Esophagus muscularis mucosa (tissue), 4 donors: ENCODE data around the gene GPC6. TPM values are rescaled to one million over a fixed set of nuclear protein-coding genes. Genes with fewer than 3 reads are reported as not detected.
"Not testable (repeated sequence)": the region's sequence is repeated elsewhere in the genome, so short reads cannot be mapped to it uniquely, and the experiment has no call there.

Experiments used
- DNase-seq: peaks from one replicate; pipeline ENCODE4 v3.0.0-alpha.2; 2017; ENCODE audit errors: extremely low spot score
- H3K27ac ChIP-seq, 4 donors: fragments of 200-600 bp; sonication (generic); replicated peaks in 1 of 4; 1 replicate in 3 of 4; 2 replicates in 1 of 4; pipeline ENCODE4 v1.5.1; 2016 to 2019; ENCODE audit warnings: mild to moderate bottlenecking in 1 of 4
- H3K27me3 ChIP-seq, 4 donors: fragments of 200-600 bp; sonication (generic); one replicate each; pipeline versions ENCODE4 v1.5.1 to v1.6.0; 2016 to 2019
- H3K36me3 ChIP-seq, 4 donors: fragments of 200-600 bp; sonication (generic); one replicate each; pipeline ENCODE4 v1.5.1; 2016 to 2019
- H3K4me1 ChIP-seq, 4 donors: fragments of 200-600 bp; sonication (generic); one replicate each; pipeline ENCODE4 v1.5.1; 2016 to 2019
- H3K4me3 ChIP-seq, 4 donors: fragments of 200-600 bp; sonication (generic); 1 replicate in 2 of 4; 2 replicates in 2 of 4; pipeline ENCODE4 v1.5.1; 2016 to 2019; ENCODE audit warnings: mild to moderate bottlenecking in 4 of 4, moderate library complexity in 1 of 4
- H3K9me3 ChIP-seq, 4 donors: fragments of 200-600 bp; sonication (generic); 1 replicate in 3 of 4; 2 replicates in 1 of 4; pipeline ENCODE4 v1.5.1; 2016 to 2019
- CTCF ChIP-seq, 3 experiments: fragments of 200-600 bp in 2 of 3; fragments of 450-650 bp in 1 of 3; sonication (generic) in 2 of 3; IDR thresholded peaks; one replicate each; pipeline ENCODE4 v1.5.1; 2017 to 2019; ENCODE audit warnings: antibody characterized with exemption in 3 of 3, mild to moderate bottlenecking in 2 of 3, moderate library complexity in 1 of 3
- EP300 ChIP-seq: sonication (generic); formaldehyde crosslinking; IDR thresholded peaks from one replicate; pipeline ENCODE4 v1.6.1; 2017; ENCODE audit warnings: antibody characterized with exemption
- POLR2A ChIP-seq: fragments of 450-650 bp; IDR thresholded peaks from one replicate; pipeline ENCODE4 v1.6.1; 2017; ENCODE audit warnings: antibody characterized with exemption, moderate library complexity, mild to moderate bottlenecking, low read depth
- POLR2AphosphoS5 ChIP-seq, 2 donors: sonication (generic); formaldehyde crosslinking; IDR thresholded peaks; one replicate each; pipeline ENCODE4 v1.6.1; 2017; ENCODE audit warnings: antibody characterized with exemption in 2 of 2
- WGBS: methylation state at CpG from one replicate; pipeline ENCODE4 v1.1.5; 2018; 5-methylcytosine and 5-hydroxymethylcytosine counted together
- intact Hi-C: fragments of 100-400 bp; cut with DNase I; formaldehyde crosslinking; loops from one replicate; pipeline ENCODE4 v1.15.1; 2023
- total RNA-seq, 4 donors: library from RNA; depleted of rRNA; stranded (reverse); fragments of >200 nt; gene quantifications; one replicate each; pipeline versions ENCODE4 v1.1.0 to v1.2.1, GENCODE V29; 2016

GPC6 gene
- total RNA-seq, 4 donors from 2014 or later: 6.5 to 17.2 (median 13.5) TPM

- H3K9me3 ChIP-seq: peaks cover 0 to 6% (median 0%) of the 10 kb centered on the region in 4 donors
- H3K27ac ChIP-seq: no peak overlapping the region
- 90% methylated on average over 8 of the region's 8 CpGs for WGBS
- H3K27me3 ChIP-seq: no peaks in the 10 kb centered on the region
- H3K36me3 ChIP-seq: no peaks in the 10 kb centered on the region
- H3K4me1 ChIP-seq: no peaks in the 10 kb centered on the region
- H3K4me3 ChIP-seq: no peak overlapping the region
- intact Hi-C loops: no loop called here
- no peak for TF ChIP-seq EP300
- TF ChIP-seq POLR2AphosphoS5 (IDR thresholded peaks at IDR 0.05): no peak
- no peak for TF ChIP-seq POLR2A
- no peak for TF ChIP-seq CTCF (IDR thresholded peaks at IDR 0.05)
- DNase-seq: no peak
Observed at GRCh38 chr13:93476175-93476574, 249.6 kb downstream of the GPC6 start.

GRCh38 chr13:93477238-93477637, 250.6 kb downstream of the GPC6 start:
- no peaks in the 10 kb centered on the region for H3K36me3 ChIP-seq
- H3K4me3 ChIP-seq: no peak overlapping the region
- H3K27me3 ChIP-seq: no peaks in the 10 kb centered on the region
- peaks cover 0 to 3% (median 0%) of the 10 kb centered on the region in 4 donors for H3K9me3 ChIP-seq
- intact Hi-C loops: no loop called here
- TF ChIP-seq POLR2A (no peak), POLR2AphosphoS5 (IDR thresholded peaks at IDR 0.05) (no peak), CTCF (IDR thresholded peaks at IDR 0.05) (no peak), EP300 (no peak)
- H3K4me1 ChIP-seq: no peaks in the 10 kb centered on the region
- no peak for DNase-seq
- H3K27ac ChIP-seq: no peak overlapping the region

GRCh38 chr13:93480553-93481106, 254.0 kb downstream of the GPC6 start:
- no peaks in the 10 kb centered on the region for H3K27me3 ChIP-seq
- H3K36me3 ChIP-seq: no peaks in the 10 kb centered on the region
- H3K4me3 ChIP-seq: no peak overlapping the region
- no peaks in the 10 kb centered on the region for H3K9me3 ChIP-seq
- intact Hi-C loops: no loop called here
- DNase-seq: no peak
- H3K27ac ChIP-seq: no peak overlapping the region
- 93% methylated on average over 4 of the region's 4 CpGs for WGBS
- no peak for TF ChIP-seq POLR2AphosphoS5 (IDR thresholded peaks at IDR 0.05)
- no peak for TF ChIP-seq POLR2A
- no peak for TF ChIP-seq EP300
- no peak for TF ChIP-seq CTCF (IDR thresholded peaks at IDR 0.05)
- no peaks in the 10 kb centered on the region for H3K4me1 ChIP-seq

GRCh38 chr13:93496117-93496516, 269.5 kb downstream of the GPC6 start:
- DNase-seq, H3K27ac ChIP-seq, H3K4me1 ChIP-seq, H3K9me3 ChIP-seq, H3K4me3 ChIP-seq, intact Hi-C loops, H3K27me3 ChIP-seq, H3K36me3 ChIP-seq: not testable (repeated sequence)
- WGBS: 86% methylated on average over 21 of the region's 21 CpGs

GRCh38 chr13:93496985-93497673, 270.5 kb downstream of the GPC6 start:
- intact Hi-C loops: no loop called here
- WGBS: 61% methylated on average over 8 of the region's 8 CpGs
- no peak for DNase-seq

More at GRCh38 chr13:93496985-93497673, 270.5 kb downstream of the GPC6 start:
- Histone ChIP-seq H3K9me3 (no peaks in the 10 kb centered on the region), H3K4me1 (no peaks in the 10 kb centered on the region), H3K27me3 (peaks cover 0 to 6% (median 0%) of the 10 kb centered on the region in 4 donors), H3K4me3 (no peak overlapping the region), H3K27ac (no peak overlapping the region), H3K36me3 (no peaks in the 10 kb centered on the region)
- no peak for TF ChIP-seq EP300
- no peak for TF ChIP-seq POLR2AphosphoS5 (IDR thresholded peaks at IDR 0.05)
- no peak for TF ChIP-seq POLR2A
- TF ChIP-seq CTCF (IDR thresholded peaks at IDR 0.05): no peak
